Skin of body (tissue), 2 donors: ENCODE results near the gene CYP2S1. TPM values are rescaled to one million over a fixed set of nuclear protein-coding genes. Genes with fewer than 3 reads are reported as not detected.
"Not testable (repeated sequence)": the region's sequence is repeated elsewhere in the genome, so short reads cannot be mapped to it uniquely, and the experiment has no call there.

Experiments
- DNase-seq: peaks from one replicate; lab custom pipeline; 2025; lab: John Stamatoyannopoulos, UW
- total RNA-seq: library from RNA; depleted of rRNA; stranded (reverse); fragments of >200 nt; gene quantifications from one replicate; pipeline ENCODE4 v1.2.3, GENCODE V29; 2014

Gene CYP2S1, protein sequence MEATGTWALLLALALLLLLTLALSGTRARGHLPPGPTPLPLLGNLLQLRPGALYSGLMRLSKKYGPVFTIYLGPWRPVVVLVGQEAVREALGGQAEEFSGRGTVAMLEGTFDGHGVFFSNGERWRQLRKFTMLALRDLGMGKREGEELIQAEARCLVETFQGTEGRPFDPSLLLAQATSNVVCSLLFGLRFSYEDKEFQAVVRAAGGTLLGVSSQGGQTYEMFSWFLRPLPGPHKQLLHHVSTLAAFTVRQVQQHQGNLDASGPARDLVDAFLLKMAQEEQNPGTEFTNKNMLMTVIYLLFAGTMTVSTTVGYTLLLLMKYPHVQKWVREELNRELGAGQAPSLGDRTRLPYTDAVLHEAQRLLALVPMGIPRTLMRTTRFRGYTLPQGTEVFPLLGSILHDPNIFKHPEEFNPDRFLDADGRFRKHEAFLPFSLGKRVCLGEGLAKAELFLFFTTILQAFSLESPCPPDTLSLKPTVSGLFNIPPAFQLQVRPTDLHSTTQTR
- total RNA-seq, result 2.5 TPM

DNA sequence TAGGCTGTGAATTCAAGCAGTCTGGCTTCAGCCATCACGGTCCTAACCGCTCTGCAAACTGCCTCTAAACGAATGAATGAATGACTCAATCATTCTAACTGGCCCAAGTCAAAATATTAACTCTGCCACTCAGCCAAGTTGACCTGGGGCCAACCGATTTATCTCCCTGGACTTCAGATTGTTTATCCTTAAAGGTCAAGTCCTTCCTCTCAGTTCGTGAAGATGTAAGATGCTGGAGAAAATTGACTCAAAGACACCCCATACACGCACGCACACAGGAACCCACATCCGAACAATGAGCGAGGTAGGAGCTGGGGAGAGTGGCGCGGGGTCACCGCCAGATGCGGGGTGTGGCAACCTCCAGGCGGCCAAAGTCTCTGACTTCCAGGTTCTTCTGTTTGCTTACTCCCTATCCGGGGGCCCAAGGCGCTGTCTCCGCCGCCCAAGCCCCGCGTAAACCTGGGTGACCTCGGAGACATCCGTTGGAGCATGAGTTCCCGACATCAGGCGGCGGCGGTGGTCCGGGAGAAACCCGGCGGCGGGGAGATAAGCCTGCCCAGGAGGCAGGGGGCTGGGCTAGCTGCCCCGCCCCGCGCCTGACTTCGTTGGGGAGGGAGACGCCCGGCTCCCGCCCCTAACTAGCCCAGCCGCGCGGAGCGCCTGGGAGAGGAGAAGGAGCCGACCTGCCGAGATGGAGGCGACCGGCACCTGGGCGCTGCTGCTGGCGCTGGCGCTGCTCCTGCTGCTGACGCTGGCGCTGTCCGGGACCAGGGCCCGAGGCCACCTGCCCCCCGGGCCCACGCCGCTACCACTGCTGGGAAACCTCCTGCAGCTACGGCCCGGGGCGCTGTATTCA lies at the start of gene CYP2S1:
CYP2S1 (plus strand) TSS at position 646 of the 856 bp plus-strand sequence; CDS start at position 692, 46 bp downstream.
- no peak for DNase-seq

DNA sequence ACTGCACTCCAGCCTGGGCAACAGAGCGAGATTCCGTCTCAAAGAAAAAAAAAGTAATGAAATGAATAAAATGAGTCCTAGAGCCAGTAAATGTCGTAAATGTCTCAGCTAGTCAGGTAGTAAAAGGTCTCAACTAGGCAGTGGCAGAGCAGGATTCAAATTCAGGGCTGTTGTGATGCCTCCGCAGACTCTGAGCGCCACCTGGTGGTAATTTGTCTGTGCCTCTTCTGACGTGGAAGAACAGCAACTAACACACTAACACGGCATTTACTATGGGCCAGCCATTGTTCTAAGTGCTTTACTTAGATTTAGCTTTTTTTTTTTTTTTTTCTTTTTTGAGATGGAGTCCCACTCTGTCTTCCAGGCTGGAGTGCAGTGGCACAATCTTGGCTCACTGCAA lies 48.6 kb upstream of the CYP2S1 start:
- no peak for DNase-seq

DNA sequence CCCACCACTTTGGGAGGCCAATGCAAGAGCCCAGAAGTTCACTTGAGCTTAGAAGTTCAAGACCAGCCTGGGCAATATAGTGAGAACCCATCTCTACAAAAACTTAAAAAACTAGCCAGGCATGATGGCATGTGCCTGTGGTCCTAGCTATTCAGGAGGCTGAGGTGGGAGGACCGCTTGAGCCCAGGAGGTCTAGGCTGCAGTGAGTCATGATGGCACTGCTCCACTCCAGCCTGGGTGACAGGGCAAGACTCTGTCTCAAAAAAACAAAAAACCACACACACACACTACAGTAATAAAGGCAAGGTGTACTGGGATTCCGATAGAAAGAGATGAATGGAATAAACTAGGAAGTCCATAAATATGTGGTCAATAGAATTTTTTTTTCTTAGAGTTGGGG lies 43.2 kb upstream of the CYP2S1 start:
- DNase-seq, result no peak

DNA sequence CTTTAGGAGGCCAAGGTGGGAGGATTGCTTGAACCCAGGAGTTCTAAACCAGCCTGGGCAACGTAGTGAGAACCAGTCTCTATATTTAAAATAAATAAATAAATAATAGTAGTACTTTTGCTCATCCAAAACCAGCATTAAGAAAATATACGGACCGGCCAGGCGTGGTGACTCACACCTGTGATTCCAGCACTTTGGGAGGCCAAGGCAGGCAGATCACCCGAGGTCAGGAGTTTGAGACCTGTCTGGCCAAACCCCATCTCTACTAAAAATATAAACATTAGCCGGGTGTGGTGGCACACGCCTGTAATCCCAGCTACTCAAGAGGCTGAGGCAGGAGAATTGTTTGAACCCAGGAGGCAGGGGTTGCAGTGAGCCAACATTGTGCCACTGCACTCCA lies 42.0 kb upstream of the CYP2S1 start:
- not testable (repeated sequence) for DNase-seq

DNA sequence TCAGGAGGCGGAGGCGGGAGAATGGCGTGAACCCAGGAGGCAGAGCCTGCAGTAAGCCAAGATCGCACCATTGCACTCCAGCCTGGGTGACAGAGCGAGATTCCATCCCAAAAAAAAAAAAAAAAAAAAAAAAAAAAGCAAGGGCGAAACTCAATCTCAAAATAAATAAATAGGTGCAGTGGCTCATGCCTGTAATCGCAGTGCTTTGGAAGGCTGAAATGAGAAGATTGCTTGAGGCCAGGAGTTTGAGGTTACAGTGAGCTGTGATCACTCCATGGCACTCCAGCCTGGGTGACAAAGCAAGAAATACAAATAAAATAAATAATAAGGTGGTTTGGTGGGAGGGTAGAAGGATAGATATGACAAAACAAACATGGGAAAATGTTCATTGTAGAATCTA lies 39.0 kb upstream of the CYP2S1 start:
- DNase-seq, result no peak

DNA sequence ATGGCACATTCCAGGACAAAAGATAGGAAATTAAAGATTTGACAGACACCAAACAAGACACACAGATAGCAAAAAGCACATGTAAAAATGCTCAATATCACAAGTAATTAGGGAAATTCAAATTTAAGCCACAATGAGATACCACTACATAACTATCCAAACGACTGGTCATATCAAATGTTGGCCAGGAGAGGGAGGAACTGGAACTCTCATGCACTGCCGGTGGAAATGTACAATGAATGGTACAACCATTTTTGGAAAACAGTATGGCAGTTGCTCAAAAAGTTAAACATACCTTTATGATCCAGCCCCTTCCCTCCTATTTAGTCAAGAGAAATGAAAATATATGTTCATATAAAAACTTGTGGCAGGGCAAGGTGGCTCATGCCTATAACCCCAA lies 36.8 kb upstream of the CYP2S1 start:
- DNase-seq, result no peak

DNA sequence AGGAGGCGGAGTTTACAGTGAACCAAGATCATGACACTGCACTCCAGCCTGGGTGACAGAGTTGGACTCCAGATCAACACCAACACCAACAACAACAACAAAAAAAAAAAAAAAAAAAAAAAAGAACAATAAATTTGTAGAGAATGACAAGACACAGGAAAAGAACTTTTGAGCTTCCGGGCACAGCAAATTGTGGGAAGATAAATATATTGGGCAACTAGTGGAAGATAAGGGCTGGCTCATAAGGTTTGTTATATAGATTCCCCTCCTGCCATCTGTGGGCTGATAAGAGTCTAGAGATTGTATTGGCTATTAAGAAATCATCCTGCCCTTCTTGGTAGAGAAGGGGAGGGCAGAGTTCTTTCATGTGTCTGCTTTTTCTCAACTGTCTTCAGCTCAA lies 33.1 kb upstream of the CYP2S1 start:
- no peak for DNase-seq

DNA sequence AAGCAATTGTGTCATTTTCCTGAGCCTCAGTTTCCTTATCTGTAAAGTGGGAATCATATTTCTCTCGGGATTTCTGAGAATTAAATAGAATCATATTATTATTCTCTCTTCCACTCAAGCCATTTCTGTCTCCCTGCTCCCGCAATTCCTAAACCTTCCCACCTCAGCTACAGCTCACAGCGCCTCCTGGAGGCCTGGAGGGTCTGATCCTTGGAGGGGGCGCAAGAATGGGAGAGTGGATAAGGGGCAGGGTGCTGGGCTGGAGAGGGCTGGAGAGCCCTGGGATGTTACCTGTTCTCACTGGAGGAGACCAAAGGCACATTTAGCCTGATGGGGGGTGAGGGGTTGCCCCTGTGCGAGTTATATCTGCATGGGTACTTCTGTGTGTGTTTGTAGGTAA lies 31.1 kb upstream of the CYP2S1 start:
- DNase-seq, result no peak

DNA sequence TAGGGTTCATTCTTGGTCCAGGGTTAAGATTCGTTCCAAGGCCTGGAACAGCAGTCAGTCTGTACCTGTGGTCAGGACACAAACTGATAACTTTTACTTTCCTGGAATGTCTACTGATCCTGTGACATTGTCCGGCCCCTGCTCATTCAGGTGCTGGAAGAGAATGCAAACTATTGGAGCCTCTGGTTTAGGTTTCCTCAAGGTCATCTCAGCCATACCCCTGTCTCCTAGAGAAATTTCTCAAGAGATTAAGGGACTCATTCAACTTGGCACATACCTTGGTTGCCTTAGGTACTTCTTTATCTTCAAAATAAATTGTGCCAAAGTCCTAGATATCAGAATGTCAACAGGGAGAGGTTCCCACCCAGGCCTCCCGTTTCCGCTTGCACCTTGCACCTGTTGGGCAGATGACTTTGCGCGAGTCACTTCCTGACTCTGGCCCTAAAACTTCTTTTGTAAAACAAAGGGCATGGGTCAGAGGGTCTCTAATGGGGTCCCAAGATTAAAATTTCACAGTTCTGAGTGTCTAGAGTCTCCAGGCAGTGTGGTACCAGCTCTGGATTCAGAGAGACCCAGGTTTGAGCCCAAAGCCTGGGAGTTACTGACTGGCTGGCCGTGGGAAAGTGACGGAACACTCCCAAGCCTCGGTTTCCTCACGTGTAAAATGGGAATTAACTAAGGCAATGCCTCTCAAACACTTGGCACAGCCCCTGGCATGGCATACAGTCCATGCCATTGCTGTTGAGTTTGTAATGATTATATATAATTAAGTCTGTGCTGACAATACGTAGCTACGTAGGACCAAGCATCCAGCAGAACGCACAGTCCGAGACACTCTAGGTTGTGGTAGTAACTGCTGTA lies 25.8 kb upstream of the CYP2S1 start:
- DNase-seq, result no peak

DNA sequence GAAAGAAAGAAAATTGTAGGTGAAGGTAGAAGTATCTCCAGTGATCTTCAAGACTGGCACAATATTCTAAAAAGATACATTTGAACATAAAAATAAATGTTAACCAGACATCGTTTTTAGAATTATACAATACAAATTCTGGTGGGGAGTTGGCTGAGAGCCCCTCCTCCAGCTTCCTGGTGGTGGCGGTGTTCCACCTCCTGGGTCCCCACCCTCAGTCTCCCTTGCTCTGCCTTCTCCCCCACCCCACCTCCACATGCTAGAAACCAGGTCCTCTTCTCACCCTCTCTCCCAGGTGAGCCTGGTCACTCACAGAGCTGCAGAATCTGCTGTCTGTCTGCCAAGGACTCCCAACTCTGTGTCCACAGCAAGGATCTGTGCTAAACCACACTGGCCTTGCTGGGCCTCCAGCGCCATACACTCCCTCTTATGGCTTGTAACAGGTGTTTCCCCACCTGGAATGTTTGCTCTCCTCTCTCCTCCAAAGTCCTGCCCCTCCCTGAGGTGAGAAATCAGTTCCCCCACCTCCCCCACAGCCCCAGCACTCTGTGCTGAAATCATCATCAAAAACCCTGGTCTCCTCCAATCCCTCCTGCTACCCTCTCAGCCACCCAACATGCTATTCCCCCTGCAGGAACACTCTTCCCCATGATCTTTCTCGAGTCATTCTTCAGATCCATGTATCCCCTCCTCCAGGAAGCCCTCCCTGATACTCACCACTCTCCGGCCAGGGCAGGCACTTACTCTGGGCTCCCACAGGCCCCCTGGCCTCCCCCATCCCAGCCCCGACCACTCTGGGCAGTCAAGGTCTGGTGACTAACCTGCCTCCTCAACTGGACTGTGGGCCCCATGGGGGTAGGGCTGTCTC lies 20.5 kb upstream of the CYP2S1 start:
- no peak for DNase-seq

DNA sequence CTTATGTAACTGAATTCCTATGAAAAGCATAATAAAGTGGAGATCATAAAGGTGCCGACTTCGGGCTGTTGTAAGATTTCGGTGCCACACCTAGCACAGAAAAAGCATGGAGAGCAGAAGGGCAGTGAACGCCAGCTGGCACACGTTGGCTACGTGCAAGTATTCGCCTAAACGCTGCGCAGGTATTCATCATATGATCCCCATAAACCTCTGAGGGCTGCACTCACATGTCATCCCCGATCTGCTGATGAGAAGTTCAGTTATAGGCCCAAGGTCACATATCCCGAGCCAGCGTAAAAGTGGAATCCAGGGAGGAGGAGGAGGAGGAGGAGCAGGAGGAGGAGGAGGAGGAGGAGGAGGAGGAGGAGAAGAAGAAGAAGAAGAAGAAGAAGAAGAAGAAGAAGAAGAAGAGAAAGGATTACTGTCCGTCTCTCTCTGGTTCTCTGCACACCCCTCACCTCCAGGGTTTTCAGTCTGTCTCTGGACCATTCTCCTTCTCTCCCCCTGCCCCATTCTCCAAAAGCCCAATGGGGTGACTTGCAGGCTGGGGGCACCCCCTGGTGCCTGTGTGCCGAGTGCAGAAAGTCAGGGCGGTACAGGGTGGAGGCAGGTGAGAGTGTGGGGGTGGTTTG lies 18.6 kb upstream of the CYP2S1 start:
- DNase-seq, result no peak

DNA sequence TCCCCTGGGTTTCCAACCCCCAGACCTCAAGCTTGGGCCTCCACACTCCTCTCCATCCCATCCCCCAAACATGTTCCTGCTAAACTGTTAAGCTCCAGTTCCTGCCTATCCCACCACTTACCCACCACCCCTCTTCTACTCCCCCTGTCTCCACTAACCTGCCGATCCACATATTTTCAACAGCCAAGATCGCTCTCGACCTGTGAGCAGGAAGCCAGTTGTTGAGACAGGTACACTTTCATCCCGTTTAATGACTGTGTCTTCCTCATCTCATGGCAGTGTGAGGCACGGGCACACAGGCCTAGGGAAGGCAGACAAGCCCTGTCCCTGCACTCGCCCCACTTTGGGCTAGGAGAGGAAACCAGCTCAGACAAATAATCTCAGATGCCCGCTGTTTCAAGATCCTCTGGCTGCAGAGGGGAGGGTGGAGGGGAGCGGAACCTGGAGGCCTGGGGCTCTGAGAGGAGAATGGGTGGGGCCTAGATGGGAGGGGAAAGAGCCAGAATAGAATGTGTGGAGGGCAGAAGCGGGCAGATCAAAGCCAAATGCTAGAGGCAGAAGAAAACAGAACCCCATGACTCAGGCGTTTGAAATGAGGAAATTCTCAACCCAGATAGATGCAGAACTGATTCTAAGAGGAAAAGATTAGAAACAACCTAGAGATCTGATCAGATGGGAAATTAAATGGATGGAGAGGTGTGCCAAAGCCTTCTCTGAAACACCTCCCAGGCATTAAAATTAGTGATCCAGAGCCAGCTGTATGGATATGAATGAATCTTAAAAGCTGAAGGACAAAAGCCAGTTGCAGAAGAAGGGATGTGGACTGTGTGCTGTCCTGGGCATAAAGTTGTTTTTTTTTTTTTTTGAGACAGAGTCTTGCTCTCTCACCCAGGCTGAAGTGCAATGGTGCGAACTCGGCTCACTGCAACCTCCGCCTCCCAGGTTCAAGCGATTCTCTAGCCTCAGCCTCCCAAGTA lies 16.9 kb upstream of the CYP2S1 start:
- DNase-seq, result peak; percentile 4

DNA sequence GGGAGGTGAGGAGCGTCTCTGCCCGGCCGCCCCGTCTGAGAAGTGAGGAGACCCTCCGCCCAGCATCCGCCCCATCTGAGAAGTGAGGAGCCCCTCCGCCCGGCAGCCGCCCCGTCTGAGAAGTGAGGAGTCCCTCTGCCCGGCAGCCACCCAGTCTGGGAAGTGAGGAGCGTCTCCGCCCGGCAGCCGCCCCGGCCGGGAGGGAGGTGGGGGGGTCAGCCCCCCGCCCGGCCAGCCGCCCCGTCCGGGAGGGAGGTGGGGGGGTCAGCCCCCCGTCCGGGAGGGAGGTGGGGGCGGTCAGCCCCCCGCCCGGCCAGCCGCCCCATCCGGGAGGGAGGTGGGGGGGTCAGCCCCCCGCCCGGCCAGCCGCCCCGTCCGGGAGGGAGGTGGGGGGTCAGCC lies 12.8 kb upstream of the CYP2S1 start:
- DNase-seq, result not testable (repeated sequence)

DNA sequence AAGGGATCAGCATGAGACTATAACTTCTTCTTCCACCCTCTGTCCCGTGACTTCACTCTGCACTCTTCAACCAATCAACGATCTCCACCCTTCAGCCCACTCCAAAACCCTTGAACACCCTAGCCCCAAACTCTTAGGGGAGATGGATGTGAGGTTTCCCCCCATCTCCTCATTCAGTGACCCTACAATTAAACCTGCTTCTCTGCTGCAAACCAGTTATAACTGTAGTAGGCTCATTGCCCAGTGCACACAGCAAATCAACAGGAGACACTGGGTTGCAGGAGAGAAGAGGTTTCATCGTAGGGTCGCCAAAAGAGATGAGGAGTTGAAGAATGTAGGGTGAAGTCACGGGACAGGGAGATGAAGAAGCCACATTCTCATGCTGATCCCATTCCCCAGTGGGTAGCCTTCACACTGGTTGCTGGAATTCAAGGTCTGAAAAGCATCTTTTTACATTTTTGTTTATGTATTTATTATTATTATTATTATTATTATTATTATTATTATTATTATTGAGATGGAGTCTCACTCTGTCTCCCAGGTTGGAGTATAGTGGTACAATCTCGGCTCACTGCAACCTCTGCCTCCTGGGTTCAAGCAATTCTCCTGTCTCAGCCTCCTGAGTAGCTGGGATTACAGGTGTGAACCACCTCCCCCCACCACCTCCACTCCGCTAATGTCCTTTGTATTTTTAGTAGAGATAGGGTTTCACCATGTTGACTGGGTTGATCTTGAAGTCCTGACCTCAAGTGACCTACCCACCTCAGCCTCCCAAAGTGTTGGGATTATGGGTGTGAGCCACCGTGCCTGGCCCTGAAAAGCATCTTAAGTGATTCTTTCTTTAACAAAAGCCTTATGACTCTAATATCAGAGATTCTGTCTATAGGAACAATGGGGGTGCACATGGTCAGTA lies 5.8 kb upstream of the CYP2S1 start:
- DNase-seq, result no peak

DNA sequence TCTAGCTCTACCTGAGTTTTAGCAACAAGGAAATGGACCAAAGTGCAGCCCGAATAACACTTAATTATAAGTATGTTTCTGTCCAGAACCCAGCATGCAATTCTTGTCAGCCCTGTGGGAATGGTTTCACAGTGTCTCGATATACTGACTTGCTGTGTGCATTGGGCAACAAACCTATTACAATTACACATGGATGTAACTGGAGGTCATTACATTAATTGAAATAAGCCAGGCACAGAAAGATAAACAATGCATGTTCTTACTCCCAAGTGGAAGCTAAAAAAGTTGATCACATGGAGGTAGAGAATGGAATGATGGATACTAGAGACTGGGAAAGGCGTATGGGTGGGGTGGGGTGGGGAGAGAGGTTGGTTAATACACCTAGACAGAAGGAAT lies 5.1 kb upstream of the CYP2S1 start:
- no peak for DNase-seq

DNA sequence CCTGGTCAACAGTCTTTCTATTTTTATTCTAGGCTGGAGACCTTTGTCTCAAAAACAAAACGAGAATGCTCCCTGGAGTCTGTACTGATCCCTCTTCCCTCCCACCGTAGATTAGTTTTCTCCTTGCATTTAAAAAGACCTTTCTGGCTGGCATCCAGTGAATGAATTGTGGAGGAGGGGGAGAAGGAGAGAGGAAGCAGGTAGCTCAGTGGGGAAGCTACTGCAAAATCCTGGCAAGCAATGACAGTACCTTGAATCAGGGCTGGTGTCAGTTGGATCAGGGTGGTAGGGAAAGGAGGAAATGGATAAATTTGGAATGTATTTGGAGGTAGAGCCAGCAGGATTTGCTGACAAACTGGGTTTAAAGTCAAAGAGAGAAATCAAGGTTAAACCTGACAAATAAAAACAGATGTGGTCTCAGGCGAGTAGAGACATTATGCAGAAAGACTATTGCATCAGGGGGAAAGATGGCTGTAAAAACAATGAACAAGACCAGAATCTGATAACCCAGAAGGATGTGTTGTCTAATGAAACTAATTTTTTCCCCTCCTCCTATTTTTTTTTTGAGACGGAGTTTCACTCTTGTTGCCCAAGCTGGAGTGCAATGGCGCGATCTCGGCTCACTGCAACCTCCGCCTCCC lies 3.5 kb upstream of the CYP2S1 start:
- no peak for DNase-seq
